Osteocyte (in vitro differentiated cells): ENCODE data around the gene DDX60. TPM values are rescaled to one million over a fixed set of nuclear protein-coding genes. Genes with fewer than 3 reads are reported as not detected.

Source experiments
- DNase-seq: peaks from one replicate; pipeline ENCODE4 v3.0.0; 2021; ENCODE audit warnings: mixed read lengths; ENCODE audit not compliant: unreplicated experiment; ENCODE audit errors: extremely low spot score
- H3K27ac Mint-ChIP-seq: one replicate; pipeline ENCODE4 v1.8.0; 2021; ENCODE audit warnings: mild to moderate bottlenecking, mixed read lengths; ENCODE audit not compliant: unreplicated experiment
- H3K27me3 Mint-ChIP-seq: one replicate; pipeline ENCODE4 v1.8.0; 2021; ENCODE audit warnings: mixed read lengths; ENCODE audit not compliant: unreplicated experiment
- H3K36me3 Mint-ChIP-seq: one replicate; pipeline ENCODE4 v1.8.0; 2021; ENCODE audit warnings: mixed read lengths; ENCODE audit not compliant: unreplicated experiment
- H3K4me1 Mint-ChIP-seq: one replicate; pipeline ENCODE4 v1.8.0; 2021; ENCODE audit warnings: mixed read lengths; ENCODE audit not compliant: unreplicated experiment
- H3K4me3 Mint-ChIP-seq: one replicate; pipeline ENCODE4 v1.8.0; 2021; ENCODE audit warnings: mild to moderate bottlenecking, moderate library complexity, mixed read lengths; ENCODE audit not compliant: unreplicated experiment
- H3K9me3 Mint-ChIP-seq: one replicate; pipeline ENCODE4 v1.8.0; 2021; ENCODE audit warnings: mixed read lengths; ENCODE audit not compliant: unreplicated experiment
- total RNA-seq: library from RNA; stranded (reverse); gene quantifications from 2 replicates; pipeline ENCODE4 v1.2.1, GENCODE V29; 2021
- TF ChIP-seq, protein P1 (sequence below): fragments of 200-600 bp; sonication (generic); IDR thresholded peaks from 2 replicates; pipeline ENCODE4 v1.5.0; 2021; ENCODE audit warnings: antibody characterized with exemption, mild to moderate bottlenecking, moderate library complexity

Gene DDX60
- total RNA-seq, 1 donor from 2014 or later, result 15.7 TPM

DNA sequence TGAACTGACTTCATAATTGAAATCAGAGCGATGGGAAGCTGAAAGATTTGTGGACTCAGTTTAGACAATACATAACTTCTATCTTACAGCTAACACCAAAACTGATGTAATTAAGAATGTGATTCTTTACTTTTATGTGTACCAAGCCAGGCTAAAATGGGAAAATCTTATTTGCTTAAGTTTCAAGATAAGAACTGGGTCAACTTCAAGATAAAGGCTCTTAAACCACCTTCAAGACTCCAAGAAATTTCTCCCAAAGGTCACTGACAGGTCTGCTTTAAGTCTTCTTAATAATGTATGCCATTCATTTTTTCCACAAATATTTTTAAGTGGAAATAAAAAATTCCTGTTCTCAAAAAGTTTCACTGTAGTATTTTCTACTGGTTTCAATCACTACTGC lies 55.5 kb downstream of the DDX60 start:
- DNase-seq, result no peak
- peaks cover 43% of the 10 kb centered on the region for H3K36me3 Mint-ChIP-seq
- no peaks in the 10 kb centered on the region for H3K27me3 Mint-ChIP-seq
- H3K4me1 Mint-ChIP-seq, result peaks cover 7% of the 10 kb centered on the region
- H3K9me3 Mint-ChIP-seq, result no peaks in the 10 kb centered on the region
- no peak overlapping the region for H3K27ac Mint-ChIP-seq
- TF ChIP-seq, protein P1, sequence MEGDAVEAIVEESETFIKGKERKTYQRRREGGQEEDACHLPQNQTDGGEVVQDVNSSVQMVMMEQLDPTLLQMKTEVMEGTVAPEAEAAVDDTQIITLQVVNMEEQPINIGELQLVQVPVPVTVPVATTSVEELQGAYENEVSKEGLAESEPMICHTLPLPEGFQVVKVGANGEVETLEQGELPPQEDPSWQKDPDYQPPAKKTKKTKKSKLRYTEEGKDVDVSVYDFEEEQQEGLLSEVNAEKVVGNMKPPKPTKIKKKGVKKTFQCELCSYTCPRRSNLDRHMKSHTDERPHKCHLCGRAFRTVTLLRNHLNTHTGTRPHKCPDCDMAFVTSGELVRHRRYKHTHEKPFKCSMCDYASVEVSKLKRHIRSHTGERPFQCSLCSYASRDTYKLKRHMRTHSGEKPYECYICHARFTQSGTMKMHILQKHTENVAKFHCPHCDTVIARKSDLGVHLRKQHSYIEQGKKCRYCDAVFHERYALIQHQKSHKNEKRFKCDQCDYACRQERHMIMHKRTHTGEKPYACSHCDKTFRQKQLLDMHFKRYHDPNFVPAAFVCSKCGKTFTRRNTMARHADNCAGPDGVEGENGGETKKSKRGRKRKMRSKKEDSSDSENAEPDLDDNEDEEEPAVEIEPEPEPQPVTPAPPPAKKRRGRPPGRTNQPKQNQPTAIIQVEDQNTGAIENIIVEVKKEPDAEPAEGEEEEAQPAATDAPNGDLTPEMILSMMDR, result no peak
- H3K4me3 Mint-ChIP-seq, result no peak overlapping the region

DNA sequence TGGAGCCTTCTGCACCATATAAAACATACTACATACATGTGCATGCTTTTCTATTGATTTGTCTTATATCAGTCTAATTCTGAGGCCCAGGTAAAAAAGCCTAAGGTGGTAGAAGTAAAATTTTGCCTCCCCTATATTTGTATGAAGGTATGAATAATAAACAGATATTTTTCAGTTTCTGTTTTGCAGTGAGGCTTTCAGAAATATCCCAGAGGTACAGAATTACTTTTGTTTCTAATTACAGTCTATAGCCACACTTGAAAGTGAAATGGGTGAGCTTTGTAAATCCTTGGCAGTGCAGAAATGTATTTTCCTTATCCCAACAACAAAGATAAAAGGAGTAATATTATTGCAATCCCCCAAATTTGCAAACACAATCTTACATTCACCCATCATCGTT lies 59.5 kb downstream of the DDX60 start:
- TF ChIP-seq, protein P1, result no peak
- no peak overlapping the region for H3K27ac Mint-ChIP-seq
- no peak overlapping the region for H3K4me3 Mint-ChIP-seq
- no peaks in the 10 kb centered on the region for H3K27me3 Mint-ChIP-seq
- peaks cover 46% of the 10 kb centered on the region for H3K36me3 Mint-ChIP-seq
- H3K4me1 Mint-ChIP-seq, result peaks cover 3% of the 10 kb centered on the region
- DNase-seq, result no peak
- no peaks in the 10 kb centered on the region for H3K9me3 Mint-ChIP-seq

DNA sequence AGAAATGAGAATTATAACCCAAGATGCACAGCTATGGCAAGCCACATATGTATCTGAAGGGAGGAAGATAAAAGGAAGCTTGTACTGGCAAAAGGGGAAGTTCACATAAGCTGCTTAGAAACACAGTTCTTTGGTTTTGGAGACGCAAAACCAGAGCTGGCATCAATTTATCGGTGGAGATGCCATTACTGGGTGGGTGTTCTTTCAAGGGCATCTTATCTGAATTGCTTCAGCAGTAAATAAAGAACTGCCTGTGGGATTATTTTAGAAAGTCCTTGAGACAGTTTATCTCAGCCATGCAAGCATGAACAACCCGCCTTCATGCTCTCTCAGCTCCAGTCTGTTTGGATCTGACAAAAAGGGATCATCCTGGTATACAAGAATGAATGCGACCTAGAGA lies 60.8 kb downstream of the DDX60 start:
- Mint-ChIP-seq H3K4me1 (peaks cover 3% of the 10 kb centered on the region), H3K27me3 (no peaks in the 10 kb centered on the region), H3K36me3 (peaks cover 51% of the 10 kb centered on the region), H3K4me3 (no peak overlapping the region), H3K27ac (no peak overlapping the region), H3K9me3 (no peaks in the 10 kb centered on the region)
- TF ChIP-seq, protein P1, result no peak
- no peak for DNase-seq

DNA sequence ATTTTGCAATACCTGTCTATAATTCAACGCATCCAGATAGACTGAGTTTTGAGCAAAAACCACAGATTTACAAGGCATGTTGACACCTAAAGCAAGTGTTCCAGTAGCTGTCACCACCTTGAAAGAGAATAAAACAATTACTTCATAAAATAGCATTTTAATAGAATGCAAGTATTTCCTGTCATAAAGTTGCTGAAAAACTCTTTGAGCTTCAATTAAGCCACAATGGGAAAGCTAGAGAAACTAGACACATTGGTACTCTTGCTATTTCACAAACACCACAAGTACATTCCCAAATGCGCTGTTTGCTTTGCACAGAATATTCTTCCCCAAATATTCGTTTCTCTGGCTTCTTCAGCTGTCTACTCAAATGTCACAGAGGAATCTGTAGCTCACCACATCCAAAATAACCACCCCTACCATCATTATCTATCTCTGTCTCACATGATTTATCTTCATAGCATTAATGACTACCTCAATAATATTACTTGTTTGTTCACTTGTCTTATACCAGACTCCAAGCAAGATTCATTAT lies 70.3 kb downstream of the DDX60 start:
- Mint-ChIP-seq H3K27ac (no peak overlapping the region), H3K9me3 (no peaks in the 10 kb centered on the region), H3K4me1 (no peaks in the 10 kb centered on the region), H3K27me3 (no peaks in the 10 kb centered on the region), H3K36me3 (peaks cover 44% of the 10 kb centered on the region), H3K4me3 (no peak overlapping the region)
- TF ChIP-seq, protein P1, result no peak
- no peak for DNase-seq

DNA sequence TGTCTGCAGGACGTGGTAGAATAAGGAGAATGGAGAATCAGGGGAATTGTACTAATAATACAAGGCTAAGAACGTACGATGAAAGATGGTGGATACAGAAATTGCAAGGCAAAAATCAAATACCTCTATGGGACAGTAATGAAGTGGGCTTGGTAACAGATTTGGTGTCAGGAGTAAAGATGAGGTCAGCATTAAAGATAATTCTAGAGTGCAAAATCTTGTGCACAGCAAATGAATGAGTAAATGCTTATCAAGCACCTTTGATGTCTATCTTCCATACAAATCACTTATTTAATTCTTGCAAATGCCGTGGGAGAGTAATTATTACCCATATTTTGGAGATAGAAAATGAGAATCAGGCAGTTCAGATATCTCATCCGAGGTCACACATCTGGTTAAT lies 70.9 kb downstream of the DDX60 start:
- Mint-ChIP-seq H3K9me3 (peaks cover 4% of the 10 kb centered on the region), H3K4me3 (no peak overlapping the region), H3K27ac (no peak overlapping the region), H3K4me1 (no peaks in the 10 kb centered on the region), H3K36me3 (peaks cover 47% of the 10 kb centered on the region), H3K27me3 (no peaks in the 10 kb centered on the region)
- DNase-seq, result no peak
- TF ChIP-seq, protein P1, result no peak
